ENCODE data around the gene CLIC3. TPM values are rescaled to one million over a fixed set of nuclear protein-coding genes. Genes with fewer than 3 reads are reported as not detected.
"Not testable (repeated sequence)": the region's sequence is repeated elsewhere in the genome, so short reads cannot be mapped to it uniquely, and the experiment has no call there.

Gene CLIC3
- total RNA-seq, 2 donors from 2014 or later, result 0.43 to 0.65 TPM

- H3K36me3 Mint-ChIP-seq (ENCODE audit: insufficient read depth in 2 of 2), result peaks cover 0 to 5% of the 10 kb centered on the region in 2 donors
- DNase-seq, result no peak
- ATAC-seq (replicated peaks in 1 of 2), result no peak
- H3K27me3 Mint-ChIP-seq (ENCODE audit: low read depth), result no peaks in the 10 kb centered on the region
- H3K9me3 Mint-ChIP-seq, result no peaks in the 10 kb centered on the region
- H3K27ac Mint-ChIP-seq, result no peak overlapping the region
- H3K4me3 Mint-ChIP-seq, result no peak overlapping the region
- H3K4me1 Mint-ChIP-seq (ENCODE audit: low read depth), result peaks cover 39% of the 10 kb centered on the region
Measured at GRCh38 chr9:137035937-137036336, 39.6 kb upstream of the CLIC3 start.

GRCh38 chr9:137035507-137035834, 39.1 kb upstream of the CLIC3 start:
- no peaks in the 10 kb centered on the region for H3K9me3 Mint-ChIP-seq
- no peak for DNase-seq
- no peak overlapping the region for H3K27ac Mint-ChIP-seq
- H3K36me3 Mint-ChIP-seq (ENCODE audit: insufficient read depth in 2 of 2), result peaks cover 0 to 5% of the 10 kb centered on the region in 2 donors
- peak overlapping the region; percentile 76 to 93 for H3K4me3 Mint-ChIP-seq
- H3K4me1 Mint-ChIP-seq (ENCODE audit: low read depth), result peaks cover 43% of the 10 kb centered on the region
- H3K27me3 Mint-ChIP-seq (ENCODE audit: low read depth), result no peaks in the 10 kb centered on the region
- ATAC-seq (replicated peaks in 1 of 2), result no peak

GRCh38 chr9:137034709-137035506, 38.5 kb upstream of the CLIC3 start:
- Mint-ChIP-seq H3K4me3 (peak overlapping the region; percentile 76 to 93), H3K27ac (peak overlapping the region; percentile 81), H3K9me3 (no peaks in the 10 kb centered on the region), H3K36me3 (ENCODE audit: insufficient read depth in 2 of 2) (peaks cover 0 to 5% of the 10 kb centered on the region in 2 donors), H3K27me3 (ENCODE audit: low read depth) (no peaks in the 10 kb centered on the region), H3K4me1 (ENCODE audit: low read depth) (peaks cover 49% of the 10 kb centered on the region)
- ATAC-seq (replicated peaks in 1 of 2), result peak; percentile 79 to 80
- DNase-seq, result peak; percentile 90 to 91

- Mint-ChIP-seq H3K4me3 (peak overlapping the region; percentile 76 to 93), H3K27ac (peak overlapping the region; percentile 81), H3K36me3 (ENCODE audit: insufficient read depth in 2 of 2) (peaks cover 0 to 5% of the 10 kb centered on the region in 2 donors), H3K27me3 (ENCODE audit: low read depth) (no peaks in the 10 kb centered on the region), H3K9me3 (no peaks in the 10 kb centered on the region), H3K4me1 (ENCODE audit: low read depth) (peaks cover 56% of the 10 kb centered on the region)
- DNase-seq (no peak), ATAC-seq (replicated peaks in 1 of 2) (no peak)
Measured at GRCh38 chr9:137034039-137034708, 37.8 kb upstream of the CLIC3 start.

- Mint-ChIP-seq H3K4me1 (ENCODE audit: low read depth) (peaks cover 61% of the 10 kb centered on the region), H3K4me3 (peak overlapping the region; percentile 22 to 42)
- not testable (repeated sequence) for H3K27ac Mint-ChIP-seq; H3K27me3 Mint-ChIP-seq (ENCODE audit: low read depth); H3K9me3 Mint-ChIP-seq; DNase-seq; ATAC-seq (replicated peaks in 1 of 2); H3K36me3 Mint-ChIP-seq (ENCODE audit: insufficient read depth in 2 of 2)
Measured at GRCh38 chr9:137033481-137033880, 37.1 kb upstream of the CLIC3 start.

- Mint-ChIP-seq H3K27me3 (ENCODE audit: low read depth) (no peaks in the 10 kb centered on the region), H3K27ac (peak overlapping the region; percentile 4), H3K36me3 (ENCODE audit: insufficient read depth in 2 of 2) (no peaks in the 10 kb centered on the region), H3K4me1 (ENCODE audit: low read depth) (peaks cover 61% of the 10 kb centered on the region), H3K4me3 (peak overlapping the region in 1 of 2 donors; percentile 42), H3K9me3 (no peaks in the 10 kb centered on the region)
- peak; percentile 29 to 38 for DNase-seq
- ATAC-seq (replicated peaks in 1 of 2), result no peak
Measured at GRCh38 chr9:137032858-137033257, 36.5 kb upstream of the CLIC3 start.

GRCh38 chr9:137031904-137032640, 35.7 kb upstream of the CLIC3 start, which contains the start of gene FUT7:
TSS of gene FUT7 (minus strand) at chr9:137032088. CDS start at chr9:137031991, 97 bp downstream.
- Mint-ChIP-seq H3K27me3 (ENCODE audit: low read depth) (no peaks in the 10 kb centered on the region), H3K4me1 (ENCODE audit: low read depth) (peaks cover 61% of the 10 kb centered on the region), H3K36me3 (ENCODE audit: insufficient read depth in 2 of 2) (no peaks in the 10 kb centered on the region), H3K4me3 (peak within 1 kb of the TSS; percentile 76 to 79), H3K9me3 (no peaks in the 10 kb centered on the region), H3K27ac (no peak within 1 kb of the TSS)
- ATAC-seq (replicated peaks in 1 of 2) (peak; percentile 13 to 14), DNase-seq (peak; percentile 64 to 75)

GRCh38 chr9:137030538-137031527, 34.5 kb upstream of the CLIC3 start:
- Mint-ChIP-seq H3K27ac (no peak overlapping the region), H3K36me3 (ENCODE audit: insufficient read depth in 2 of 2) (no peaks in the 10 kb centered on the region), H3K4me1 (ENCODE audit: low read depth) (peaks cover 61% of the 10 kb centered on the region), H3K27me3 (ENCODE audit: low read depth) (no peaks in the 10 kb centered on the region), H3K9me3 (no peaks in the 10 kb centered on the region), H3K4me3 (peak overlapping the region; percentile 76 to 79)
- ATAC-seq (replicated peaks in 1 of 2) (peak; percentile 7 to 19), DNase-seq (peak; percentile 82 to 88)

- ATAC-seq (replicated peaks in 1 of 2) (no peak), DNase-seq (peak; percentile 34 to 37)
- Mint-ChIP-seq H3K36me3 (ENCODE audit: insufficient read depth in 2 of 2) (no peaks in the 10 kb centered on the region), H3K4me1 (ENCODE audit: low read depth) (peaks cover 57% of the 10 kb centered on the region), H3K27me3 (ENCODE audit: low read depth) (no peaks in the 10 kb centered on the region), H3K4me3 (peak overlapping the region; percentile 76 to 79), H3K9me3 (no peaks in the 10 kb centered on the region), H3K27ac (no peak overlapping the region)
Measured at GRCh38 chr9:137030006-137030405, 33.6 kb upstream of the CLIC3 start.

- ATAC-seq (replicated peaks in 1 of 2), result peak; percentile 46 to 62
- H3K27me3 Mint-ChIP-seq (ENCODE audit: low read depth), result no peaks in the 10 kb centered on the region
- peak overlapping the region; percentile 12 for H3K27ac Mint-ChIP-seq
- H3K9me3 Mint-ChIP-seq, result no peaks in the 10 kb centered on the region
- H3K4me1 Mint-ChIP-seq (ENCODE audit: low read depth), result peaks cover 49% of the 10 kb centered on the region
- H3K36me3 Mint-ChIP-seq (ENCODE audit: insufficient read depth in 2 of 2), result no peaks in the 10 kb centered on the region
- DNase-seq, result peak; percentile 85 to 91
- H3K4me3 Mint-ChIP-seq, result peak overlapping the region; percentile 69 to 79
Measured at GRCh38 chr9:137029058-137029936, 32.9 kb upstream of the CLIC3 start.

- Mint-ChIP-seq H3K36me3 (ENCODE audit: insufficient read depth in 2 of 2) (no peaks in the 10 kb centered on the region), H3K4me1 (ENCODE audit: low read depth) (peaks cover 43% of the 10 kb centered on the region), H3K27ac (peak overlapping the region; percentile 12), H3K27me3 (ENCODE audit: low read depth) (no peaks in the 10 kb centered on the region), H3K9me3 (no peaks in the 10 kb centered on the region), H3K4me3 (peak overlapping the region; percentile 69 to 79)
- ATAC-seq (replicated peaks in 1 of 2), result peak; percentile 46 to 59
- peak; percentile 75 to 83 for DNase-seq
Measured at GRCh38 chr9:137028263-137029057, 32.1 kb upstream of the CLIC3 start.

Measured in activated T-cell treated with anti-CD3 and anti-CD28 coated beads, Interleukin-2, amount 50 U/mL, for 72 hours (primary cell).